NOMO-1 treated with DMSO at 0.1 percent for 48 hours (cell line): Measurements from ENCODE around the gene JPH3.
"Not testable (repeated sequence)": the region's sequence is repeated elsewhere in the genome, so short reads cannot be mapped to it uniquely, and the experiment has no call there.

Experiments
- DNase-seq: peaks from one replicate; lab custom pipeline; 2025; ENCODE audit not compliant: unreplicated experiment; lab: John Stamatoyannopoulos, UW

The JPH3 gene

DNA sequence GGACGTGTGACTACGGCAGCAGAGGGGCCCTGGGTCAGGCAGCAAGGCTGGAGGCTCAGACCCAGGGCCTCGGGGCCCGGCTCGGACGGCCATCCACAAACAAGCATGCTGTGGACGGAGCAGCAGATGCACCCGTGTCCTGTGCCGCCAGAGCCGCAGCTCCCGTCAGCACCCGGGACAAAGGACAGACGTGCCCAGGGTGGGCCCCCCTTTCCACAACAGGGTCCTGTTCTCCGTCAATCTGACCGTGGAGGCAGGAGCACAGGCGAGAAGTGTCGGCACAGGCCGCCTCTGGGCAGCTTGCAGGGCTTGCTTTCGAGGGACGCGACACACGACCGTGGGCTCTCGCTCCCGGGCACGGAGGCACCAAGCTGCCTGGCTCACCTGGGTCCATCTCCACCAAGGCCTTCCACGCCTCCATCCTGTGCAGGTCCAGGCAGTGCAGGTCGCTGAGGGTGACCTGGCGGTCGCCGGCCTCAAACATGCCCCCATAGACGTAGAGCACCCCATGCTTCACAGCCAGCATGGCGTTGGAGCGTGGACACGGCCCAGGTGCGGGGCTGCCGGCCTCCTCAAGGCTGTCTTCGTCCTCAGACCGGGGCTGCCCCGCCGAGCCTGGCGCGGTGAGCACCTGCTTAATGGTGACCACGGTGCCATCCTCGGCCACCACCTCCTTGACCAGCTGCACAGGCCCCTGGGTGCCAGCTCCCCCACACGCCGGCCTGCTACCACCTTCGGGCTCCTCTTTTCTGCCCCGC, 106.8 kb downstream of the JPH3 start:
- no peak for DNase-seq

DNA sequence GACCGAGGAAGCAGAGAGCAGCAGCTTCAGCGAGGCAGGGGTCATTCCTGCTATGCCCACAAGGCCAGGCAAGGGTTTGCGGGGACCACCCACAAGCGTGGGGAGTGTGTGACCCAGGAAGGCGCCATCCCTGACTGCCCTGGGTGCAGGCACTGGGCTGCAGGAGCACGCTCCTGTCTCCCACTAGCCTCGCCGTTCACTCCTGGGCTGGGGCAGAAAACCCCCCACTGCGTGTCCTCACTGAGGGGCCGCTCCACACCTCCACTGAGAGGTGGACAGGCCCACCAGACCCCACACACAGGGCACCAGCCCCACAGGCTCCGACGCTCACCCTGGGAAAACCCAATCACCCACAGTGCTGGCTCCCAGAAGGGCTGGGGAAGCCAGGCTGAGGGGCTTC, 107.4 kb downstream of the JPH3 start:
- no peak for DNase-seq

DNA sequence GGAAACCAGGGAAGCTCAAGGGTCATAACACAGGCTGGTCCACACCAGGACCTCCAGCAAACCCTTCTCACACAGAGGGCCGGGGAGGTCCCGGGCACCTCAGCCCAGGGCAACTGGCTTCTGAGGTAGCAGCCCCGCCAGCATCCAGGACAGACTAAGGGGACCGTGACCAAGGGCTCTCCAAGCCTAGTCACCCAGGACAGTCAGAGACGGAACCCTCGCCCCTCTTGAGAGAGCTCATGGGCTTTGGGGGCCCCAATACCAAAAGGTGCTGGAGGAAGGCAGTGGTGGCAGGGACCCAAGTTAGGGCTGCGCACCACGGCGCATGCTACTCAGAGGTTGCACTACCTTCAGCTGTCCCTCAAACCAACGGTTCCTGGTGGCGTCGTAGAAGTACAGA, 108.6 kb downstream of the JPH3 start:
- DNase-seq: no peak

DNA sequence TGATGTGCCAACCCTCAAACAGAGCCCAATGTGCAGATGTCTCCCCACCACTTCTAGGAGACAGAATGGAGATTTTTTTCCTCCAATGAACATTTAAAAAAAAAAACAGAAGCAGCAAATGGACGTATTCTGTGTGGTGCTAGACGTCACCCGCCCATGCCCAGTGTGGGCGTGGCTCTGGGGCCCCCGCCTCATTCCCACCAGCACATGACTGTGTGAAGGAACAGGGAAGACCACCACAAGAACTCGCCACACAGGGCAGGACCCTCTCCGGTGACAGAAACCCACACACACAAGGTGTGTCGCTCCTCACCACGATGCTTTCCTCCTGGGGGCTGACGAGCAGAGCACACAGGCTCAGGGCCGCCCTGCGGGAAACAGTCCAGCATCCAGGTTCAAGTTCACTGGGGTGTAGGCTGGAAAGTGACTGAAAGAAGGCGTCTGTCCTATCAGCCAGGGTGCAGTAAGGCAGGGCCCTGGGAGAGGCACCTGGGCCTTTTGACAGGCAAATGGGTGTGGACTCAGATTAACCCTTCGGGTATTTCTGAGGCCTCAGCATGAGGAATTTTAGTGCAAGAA, 110.0 kb downstream of the JPH3 start:
- DNase-seq: no peak

DNA sequence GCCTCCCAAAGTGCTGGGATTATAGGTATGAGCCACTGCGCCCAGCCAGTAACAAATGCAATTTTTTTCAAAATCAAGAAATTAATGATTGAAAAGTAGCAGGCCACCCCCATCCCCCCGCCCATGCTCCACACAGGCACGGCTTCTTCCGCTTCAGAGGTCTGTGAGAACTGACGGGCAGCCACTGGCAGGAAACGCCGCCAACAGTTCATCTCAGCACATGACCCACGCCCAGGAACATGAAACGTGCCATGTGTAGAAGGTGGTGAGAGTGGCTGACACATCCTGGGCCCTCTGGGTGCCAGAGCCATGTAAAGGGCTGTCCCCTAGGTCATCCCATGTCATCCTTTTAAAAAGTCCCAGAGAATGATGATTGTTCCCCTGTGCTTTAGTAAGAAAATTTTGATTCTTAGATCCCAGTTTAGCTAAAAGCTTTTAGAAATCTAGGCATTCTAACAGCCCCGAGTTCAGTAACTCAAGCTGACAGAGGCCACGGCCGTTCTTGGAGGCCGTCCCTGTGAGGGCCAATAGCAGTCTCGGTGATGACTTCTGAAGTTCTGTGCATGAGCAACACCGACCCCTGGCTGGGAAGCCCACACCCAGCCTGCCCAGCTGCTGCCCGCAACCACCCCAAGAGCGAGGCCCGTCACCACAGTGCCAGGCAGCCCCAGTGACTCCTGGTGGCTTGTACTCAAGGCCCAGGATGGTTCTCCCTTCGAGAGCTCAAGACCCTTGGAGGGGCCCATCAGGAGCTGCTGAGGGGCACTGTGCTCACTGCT, 111.3 kb downstream of the JPH3 start:
- DNase-seq: no peak

DNA sequence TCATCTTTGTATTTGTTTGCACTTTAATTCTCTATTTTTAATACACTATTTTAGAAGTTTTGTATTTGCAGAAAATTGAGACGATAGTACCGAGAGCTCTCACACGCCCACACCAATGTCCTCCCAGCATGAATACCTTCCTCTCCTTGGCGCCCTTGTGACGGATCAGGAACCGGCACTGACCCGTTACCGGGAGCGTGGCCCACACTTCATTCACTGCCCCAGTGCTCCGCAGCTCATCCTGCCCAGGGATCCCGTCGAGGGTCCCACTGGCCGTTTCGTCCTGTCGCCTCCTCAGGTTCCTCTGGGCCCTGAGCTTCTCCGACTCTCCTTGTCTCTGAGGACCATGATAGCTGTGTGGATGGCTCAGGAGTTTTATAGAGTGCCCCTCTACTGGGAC, 112.9 kb downstream of the JPH3 start:
- DNase-seq: no peak

DNA sequence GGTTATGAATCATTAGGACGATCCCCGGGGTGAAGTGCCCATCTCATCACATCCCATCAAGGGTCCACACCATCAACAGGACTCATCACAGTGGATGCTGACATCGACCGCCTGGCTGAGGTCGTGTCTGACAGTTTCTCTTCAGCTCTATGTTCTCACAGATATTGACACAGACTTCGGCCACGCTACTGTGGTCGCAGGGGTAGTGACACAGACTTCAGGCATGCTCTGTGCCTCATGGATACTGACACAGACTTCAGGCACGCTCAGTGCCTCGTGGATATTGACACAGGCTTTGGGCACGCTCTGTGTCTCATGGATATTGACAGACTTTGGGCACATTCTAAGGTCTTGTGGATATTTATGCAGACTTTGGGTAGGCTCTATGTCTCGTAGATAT, 113.3 kb downstream of the JPH3 start:
- DNase-seq: no peak

DNA sequence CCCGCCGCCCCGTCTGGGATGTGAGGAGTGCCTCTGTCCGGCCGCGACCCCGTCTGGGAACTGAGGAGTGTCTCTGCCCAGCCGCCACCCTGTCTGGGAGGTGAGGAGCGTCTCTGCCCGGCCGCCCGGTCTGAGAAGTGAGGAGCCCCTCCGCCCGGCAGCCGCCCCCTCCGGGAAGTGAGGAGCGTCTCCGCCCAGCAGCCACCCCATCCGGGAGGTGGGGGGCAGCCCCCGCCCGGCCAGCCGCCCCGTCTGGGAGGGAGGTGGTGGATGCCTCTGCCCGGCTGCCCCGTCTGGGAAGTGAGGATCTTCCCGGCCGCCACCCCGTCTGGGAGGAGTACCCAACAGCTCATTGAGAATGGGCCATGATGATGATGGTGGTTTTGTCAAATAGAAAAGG, 116.5 kb downstream of the JPH3 start:
- DNase-seq: not testable (repeated sequence)

DNA sequence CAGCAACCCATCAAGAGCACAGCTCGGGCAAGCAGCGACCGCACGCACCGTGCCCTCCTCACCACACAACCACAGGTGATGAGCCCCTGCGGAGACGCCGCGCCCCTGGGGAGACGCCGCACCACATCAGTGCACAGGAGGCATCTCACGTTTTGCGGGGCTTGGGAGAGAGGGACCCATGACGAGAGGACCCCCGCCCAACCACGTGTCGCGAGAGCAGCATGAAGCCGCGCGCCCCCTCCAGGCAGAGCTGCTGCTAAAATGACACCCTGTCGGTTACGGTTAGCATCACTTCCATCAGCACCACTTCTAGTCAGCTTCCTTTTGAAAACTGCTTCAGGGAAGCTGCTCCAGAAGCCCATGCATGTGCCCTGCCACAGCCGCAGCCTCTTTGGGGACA, 118.1 kb downstream of the JPH3 start:
- no peak for DNase-seq

DNA sequence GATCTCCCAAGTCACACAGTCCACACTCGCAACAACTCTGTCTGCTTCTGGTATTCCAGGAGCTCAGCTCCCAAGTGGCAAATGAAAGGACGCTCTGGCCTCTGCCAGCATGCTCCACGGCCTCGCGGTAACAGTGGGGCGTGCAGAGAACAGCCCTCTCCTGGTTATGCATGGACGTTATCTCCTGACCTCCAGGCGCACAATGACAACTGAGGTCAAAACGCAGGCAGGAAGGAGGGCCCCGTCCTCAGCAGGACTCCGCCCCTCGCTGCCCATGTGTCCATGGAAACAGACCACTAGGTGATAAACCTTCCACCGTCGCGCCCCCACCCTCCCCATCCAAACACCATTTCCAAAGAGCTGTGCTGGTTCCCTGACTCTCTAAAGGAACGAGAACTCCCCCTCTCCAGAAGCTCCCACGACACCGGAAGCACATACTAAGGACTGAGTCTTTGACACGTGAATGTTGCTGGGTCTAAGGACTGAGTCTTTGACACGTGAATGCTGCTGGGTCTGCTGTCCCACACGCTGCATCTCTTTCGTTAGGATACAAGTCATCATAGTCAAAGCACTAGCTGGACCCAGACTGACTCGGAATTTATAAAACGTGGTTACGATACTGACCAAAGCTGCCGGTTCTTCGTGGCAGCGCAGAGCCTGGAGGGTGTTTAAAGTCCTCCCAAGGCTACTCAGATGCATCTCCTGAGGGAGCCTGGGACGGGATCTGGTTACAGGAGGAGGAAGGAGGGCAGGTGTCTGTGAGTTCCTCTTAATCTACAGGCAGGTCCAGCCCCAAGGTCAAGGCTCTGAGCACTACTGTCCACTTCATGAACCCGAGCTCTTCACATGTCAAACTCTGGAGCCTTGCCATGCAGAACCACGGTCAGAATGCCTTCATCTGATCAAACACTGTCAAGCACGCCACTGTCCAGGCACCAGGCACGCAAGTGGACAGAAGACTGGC, 119.6 kb downstream of the JPH3 start:
- DNase-seq: no peak

DNA sequence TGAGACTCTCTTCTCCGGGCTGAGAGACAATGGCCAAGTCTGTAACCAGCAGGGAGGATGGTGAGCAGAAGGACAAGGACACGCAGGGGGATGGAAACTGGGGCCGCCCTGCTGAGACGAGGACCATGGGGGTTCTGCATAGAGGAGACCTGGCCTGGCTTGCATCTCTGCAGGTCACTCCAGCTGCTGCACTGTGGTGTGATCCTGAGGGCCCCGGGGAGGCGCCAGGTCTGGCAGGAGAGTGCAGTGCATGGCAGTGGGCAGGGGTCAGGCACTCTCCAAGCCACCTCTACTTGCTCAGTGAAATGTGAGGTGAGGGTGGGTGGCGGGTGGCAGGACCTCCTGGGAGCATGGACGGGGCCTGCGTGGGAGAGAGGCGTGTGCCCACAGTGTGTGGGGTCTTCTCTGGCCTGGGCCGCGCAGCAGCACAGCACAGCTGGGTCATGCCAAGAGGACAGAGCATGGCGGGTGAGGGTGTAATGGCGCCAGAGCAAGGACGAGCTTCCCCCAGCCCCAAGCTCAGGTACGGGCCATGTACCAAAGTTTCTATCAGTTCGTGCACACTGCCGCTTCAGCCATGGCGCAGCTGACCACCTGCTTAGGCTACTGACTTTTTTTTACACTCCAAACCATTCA, 120.4 kb downstream of the JPH3 start:
- DNase-seq: no peak

DNA sequence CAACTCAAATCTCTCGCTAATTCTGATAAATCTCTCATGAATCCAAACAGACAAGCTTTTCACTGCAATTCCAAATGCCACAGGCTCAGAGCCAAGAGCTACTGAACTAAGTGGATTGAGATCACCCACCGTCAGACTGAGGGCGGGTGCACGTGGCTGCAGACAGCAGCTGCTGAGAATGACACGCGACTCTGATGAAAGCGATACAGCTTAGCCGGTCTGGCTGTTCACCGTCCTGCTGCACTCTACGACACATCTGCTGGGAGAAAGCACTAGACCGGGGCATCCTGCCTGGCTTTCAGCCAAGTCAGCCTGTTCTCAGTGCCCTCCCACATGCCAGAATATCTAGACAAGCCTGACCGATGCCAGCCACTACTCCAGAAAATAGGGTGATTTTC, 120.9 kb downstream of the JPH3 start:
- DNase-seq: no peak

DNA sequence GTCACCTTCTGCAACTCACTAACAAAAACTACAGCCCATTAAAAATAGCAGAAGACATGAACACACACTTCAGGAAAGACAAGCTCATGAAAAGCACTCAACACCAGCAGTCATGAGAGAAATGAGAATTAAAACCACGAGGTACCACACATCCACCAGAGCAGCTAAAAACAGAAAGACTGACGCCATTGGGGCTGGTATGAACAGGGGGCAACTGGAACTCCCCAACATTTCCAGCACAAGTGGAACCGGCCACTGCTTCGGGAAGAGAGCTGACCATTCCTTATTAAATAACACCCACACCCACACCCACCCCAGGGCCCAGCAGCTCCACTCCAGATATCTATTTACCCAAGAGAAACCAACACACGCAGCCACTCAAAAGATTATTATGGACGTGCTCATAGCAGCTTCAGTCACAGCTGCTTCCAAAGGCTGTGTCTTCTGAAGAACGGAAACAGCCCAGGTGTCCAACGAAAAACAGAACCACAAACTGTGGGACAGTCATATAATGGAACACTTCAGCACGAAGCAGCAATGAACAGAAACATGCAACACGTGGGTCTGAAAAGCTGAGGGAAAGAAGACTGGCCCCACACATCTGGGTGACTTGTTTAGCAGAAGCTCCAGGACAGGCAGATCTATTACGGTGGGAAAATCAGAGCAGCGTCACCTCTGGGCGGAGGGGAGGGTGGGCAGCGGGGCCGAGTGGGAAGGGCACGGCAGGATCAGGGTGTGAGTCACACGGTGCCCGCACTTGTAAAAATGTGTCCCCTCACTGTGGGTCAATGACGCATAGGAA, 122.4 kb downstream of the JPH3 start:
- no peak for DNase-seq

DNA sequence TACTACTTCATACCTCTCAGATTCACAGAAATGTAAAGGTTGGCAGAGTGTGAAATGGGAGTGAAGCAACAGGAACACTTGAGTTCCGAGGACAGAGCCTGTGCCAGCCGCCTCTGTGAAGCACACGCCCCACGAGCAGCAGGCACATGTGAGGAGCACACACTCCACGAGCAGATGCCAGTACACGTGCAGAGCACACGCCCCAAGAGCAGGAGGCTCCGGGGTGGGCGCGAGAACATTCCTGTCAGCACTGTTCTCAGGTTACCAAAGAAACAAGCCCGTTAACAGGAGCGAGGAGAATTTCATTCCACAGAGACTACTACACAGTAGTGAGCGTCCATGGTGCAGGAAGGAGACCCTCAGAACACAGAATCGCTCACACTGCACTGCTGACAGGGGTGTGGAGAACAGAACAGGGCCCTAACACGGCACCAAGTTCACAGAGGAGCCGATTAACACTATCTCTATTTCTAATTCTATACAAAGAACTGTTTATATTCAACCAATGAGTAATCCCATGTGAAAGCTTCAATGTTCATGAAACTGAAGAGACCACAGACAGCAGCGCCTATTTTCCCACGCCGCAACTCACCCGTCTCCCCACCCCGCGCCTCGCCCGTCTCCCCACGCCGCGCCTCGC, 123.4 kb downstream of the JPH3 start:
- no peak for DNase-seq

DNA sequence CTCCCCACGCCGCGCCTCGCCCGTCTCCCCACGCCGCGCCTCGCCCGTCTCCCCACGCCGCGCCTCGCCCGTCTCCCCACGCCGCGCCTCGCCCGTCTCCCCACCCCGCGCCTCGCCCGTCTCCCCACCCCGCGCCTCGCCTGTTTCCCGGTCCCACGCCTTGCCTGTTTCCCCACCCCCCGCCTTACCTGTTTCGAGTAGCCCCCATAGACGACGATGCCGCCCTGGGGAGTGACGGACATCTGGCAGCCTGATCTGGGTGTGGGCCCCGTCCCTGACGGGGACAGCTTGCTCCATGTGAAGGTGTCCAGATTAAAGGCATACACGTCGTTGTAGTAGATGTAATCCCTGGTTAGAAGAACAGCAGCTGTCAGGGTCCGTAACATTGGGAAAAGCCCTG, 124.3 kb downstream of the JPH3 start:
- not testable (repeated sequence) for DNase-seq

DNA sequence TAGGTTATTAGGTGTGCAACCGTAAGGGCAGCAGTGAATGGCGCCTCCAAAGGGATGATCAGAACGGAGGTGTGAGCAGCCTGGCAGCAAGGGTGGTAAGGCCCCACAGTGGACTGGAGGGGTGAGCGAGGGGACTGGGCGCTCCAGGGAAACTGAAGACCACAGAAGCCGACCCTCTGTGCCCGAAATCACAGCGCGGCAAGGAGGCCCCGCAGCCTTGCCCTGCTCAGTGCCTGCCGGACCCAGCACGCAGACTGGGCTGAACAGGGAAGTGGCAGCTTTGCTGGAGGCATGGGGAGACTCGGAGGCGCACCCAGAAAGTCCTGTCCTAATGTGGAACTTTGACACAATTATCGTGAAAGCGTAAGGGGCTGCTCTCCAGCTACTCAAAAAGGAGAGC, 125.0 kb downstream of the JPH3 start:
- no peak for DNase-seq

DNA sequence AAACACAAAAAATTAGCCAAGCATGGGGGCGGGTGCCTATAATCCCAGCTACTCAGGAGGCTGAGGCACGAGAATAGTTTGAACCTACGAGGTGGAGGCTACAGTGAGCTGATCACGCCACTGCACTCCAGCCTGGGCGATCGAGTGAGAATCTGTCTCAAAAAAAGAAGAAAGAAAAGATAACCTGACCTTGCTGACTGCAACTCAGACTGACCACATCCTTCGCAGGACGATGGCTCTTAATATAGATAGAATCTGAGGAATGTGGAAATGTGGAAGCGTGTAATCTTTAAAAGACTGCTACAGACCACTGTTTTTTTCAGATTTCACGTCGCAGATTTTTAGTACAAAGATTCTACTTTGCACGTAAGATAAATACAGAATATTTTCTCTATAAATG, 125.7 kb downstream of the JPH3 start:
- DNase-seq: no peak

DNA sequence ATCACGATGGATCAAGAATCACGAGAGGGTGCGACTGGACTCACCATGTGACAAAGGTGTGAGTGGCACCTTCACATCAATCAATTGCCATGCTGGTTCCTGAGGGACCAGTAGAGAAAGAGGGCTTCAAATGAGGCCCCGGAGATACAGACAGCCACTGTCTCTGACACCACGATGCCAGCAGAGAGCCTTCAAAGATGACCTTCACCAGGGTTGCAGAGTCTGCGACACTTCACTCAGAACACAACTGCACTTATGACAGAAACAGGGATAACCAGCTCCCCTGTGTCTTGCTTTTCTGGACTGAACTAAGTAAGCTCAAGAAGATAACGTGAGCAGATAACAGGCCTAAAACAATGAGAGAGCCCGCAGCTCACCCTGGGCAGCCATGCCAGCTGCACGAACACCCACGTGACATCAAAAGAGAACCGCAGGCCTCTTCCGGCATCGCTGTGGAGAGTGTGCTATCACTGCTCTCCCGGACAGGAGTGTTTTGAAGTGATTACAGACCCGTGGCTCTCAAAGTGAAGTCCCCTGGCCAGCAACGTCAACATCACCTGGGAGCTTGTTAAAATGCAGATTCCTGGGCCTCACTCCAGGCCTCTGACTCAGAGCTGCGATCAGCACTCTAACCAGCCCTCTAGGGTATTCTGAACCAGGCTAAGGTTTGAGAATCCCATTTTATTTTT, 127.1 kb downstream of the JPH3 start:
- no peak for DNase-seq

DNA sequence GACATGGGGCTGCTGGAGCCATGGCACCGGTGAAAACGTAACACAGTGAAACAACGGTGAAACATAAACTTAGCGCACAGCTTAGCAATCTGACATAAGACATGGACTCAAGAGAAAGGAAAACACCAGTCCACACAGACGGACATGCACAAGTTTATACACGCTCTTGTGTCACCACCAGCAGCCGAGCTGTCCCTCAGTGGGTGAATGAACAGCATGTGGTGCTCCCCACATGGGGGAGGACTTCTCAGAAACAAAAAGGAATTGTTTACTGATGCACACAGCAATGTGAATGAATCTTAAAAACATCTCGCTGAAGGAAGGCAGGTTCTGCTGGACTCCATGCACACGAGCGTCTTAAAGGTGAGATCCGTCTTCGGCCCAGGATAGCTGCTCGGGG, 129.3 kb downstream of the JPH3 start:
- no peak for DNase-seq
